GM23248 (cell line): ENCODE measurements around the gene CYP2C18.

Experiments used
- EZH2 ChIP-seq: fragments of 200-600 bp; sonication (generic); IDR thresholded peaks from 2 replicates; pipeline ENCODE4 v1.6.1; 2018; ENCODE audit warnings: antibody characterized with exemption, mild to moderate bottlenecking; ENCODE audit not compliant: insufficient read depth, poor library complexity, severe bottlenecking
- EZH2phosphoT487 ChIP-seq: fragments of 200-600 bp; sonication (generic); IDR thresholded peaks from 2 replicates; pipeline ENCODE4 v1.6.1; 2018; ENCODE audit warnings: antibody characterized with exemption, moderate library complexity, mild to moderate bottlenecking, low read depth; ENCODE audit not compliant: insufficient read depth

DNA sequence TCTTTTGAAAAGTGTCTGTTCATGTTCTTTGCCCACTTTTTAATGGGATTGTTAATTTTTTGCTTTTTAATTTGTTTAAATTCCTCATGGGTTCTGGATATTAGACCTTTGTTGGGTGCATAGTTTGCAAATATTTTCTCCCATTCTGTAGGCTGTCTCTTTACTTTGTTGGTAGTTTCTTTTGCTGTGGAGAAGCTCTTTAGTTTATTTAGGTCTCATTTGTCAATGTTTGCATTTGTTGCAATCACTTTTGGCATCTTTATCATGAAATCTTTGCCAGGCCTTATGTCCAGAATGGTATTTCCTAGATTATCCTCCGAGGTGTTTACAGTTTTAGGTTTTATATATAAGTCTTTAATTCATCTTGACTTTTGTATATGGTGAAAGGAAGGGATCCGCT lies 55.1 kb downstream of the CYP2C18 start:
- no peak for TF ChIP-seq EZH2
- no peak for TF ChIP-seq EZH2phosphoT487
